ENCODE results near the gene RGS7BP. TPM values are rescaled to one million over a fixed set of nuclear protein-coding genes. Genes with fewer than 3 reads are reported as not detected.

Gene RGS7BP
- total and polyA plus RNA-seq, 3 donors from 2014 or later: 0.63 to 7.8 (median 3.1) TPM

DNA sequence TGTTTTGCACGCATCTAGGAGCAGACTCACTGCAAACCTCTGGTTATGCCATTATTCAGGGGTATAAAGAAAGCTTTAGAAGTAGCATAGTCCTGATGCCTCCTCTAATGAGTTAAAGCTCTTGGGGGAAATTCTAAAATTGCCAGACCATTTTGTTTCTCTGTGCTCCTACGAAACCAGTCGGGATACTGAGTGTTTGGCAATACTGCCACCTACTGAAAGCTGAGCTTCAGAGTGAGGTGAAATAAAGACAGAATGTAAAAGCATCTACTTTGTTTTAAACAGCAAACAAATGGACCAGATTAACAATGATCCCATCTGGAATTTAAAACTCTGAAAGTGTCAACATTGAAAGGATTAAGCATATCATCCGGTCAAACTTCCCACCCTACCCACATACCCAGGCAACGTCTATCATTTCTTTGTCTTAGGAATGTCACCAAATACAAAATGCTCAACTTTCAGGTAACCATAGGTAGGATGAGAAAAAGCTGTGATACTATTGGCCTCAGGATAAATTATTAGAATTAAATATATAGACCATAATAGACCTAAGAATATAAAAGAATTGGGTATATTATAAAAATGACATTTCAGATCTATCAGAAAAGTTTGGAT lies 106.6 kb downstream of the RGS7BP start:
- DNase-seq: peak; percentile 67

DNA sequence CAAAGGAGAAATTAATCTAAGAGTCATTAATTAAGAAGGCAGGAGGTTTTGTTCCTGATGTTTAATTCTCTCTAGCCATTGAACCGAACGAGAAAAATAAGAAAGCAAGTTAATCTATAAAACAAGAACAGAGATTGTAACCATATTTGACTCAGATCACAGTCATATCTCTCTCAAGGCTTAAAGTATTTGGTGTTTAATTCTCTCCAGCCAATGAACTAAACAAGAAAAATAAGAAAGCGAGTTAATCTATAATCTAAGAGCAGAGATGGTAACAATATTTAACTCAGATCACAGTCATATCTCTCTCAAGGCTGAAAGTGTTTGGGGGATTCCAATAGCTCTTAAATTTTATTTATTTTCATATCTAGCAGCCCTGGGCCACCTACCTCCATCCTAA lies 110.1 kb downstream of the RGS7BP start:
- WGBS, 2 donors: 67 to 82% methylated on average over 3 of the region's 3 CpGs
- intact Hi-C loops (cut with DNase I; ENCODE audit: low total_unique reads): loop anchor here (10.0 kb wide), 1 partner anchor 391 kb away; no protein-coding TSS in a partner anchor
- Histone ChIP-seq H3K36me3 (ENCODE audit: low read depth, missing control alignments) (no peaks in the 10 kb centered on the region), H3K4me3 (no peak overlapping the region), H3K4me1 (no peaks in the 10 kb centered on the region), H3K9me3 (no peaks in the 10 kb centered on the region), H3K27ac (no peak overlapping the region), H3K27me3 (no peaks in the 10 kb centered on the region)
- no peak for DNase-seq
- TF ChIP-seq, protein P1, sequence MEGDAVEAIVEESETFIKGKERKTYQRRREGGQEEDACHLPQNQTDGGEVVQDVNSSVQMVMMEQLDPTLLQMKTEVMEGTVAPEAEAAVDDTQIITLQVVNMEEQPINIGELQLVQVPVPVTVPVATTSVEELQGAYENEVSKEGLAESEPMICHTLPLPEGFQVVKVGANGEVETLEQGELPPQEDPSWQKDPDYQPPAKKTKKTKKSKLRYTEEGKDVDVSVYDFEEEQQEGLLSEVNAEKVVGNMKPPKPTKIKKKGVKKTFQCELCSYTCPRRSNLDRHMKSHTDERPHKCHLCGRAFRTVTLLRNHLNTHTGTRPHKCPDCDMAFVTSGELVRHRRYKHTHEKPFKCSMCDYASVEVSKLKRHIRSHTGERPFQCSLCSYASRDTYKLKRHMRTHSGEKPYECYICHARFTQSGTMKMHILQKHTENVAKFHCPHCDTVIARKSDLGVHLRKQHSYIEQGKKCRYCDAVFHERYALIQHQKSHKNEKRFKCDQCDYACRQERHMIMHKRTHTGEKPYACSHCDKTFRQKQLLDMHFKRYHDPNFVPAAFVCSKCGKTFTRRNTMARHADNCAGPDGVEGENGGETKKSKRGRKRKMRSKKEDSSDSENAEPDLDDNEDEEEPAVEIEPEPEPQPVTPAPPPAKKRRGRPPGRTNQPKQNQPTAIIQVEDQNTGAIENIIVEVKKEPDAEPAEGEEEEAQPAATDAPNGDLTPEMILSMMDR (IDR thresholded peaks at IDR 0.05): no peak
- TF ChIP-seq POLR2A (IDR thresholded peaks at IDR 0.05): no peak

More for the DNA sequence above, 106.6 kb downstream of the RGS7BP start:
- WGBS, 2 donors: 31 to 34% methylated on average over 5 of the region's 5 CpGs
- Histone ChIP-seq H3K4me3 (no peak overlapping the region), H3K27me3 (no peaks in the 10 kb centered on the region), H3K27ac (no peak overlapping the region), H3K9me3 (no peaks in the 10 kb centered on the region), H3K4me1 (no peaks in the 10 kb centered on the region), H3K36me3 (ENCODE audit: low read depth, missing control alignments) (no peaks in the 10 kb centered on the region)
- intact Hi-C loops (cut with DNase I; ENCODE audit: low total_unique reads): loop anchor here (10.0 kb wide), 1 partner anchor 388 kb away; no protein-coding TSS in a partner anchor
- TF ChIP-seq POLR2A (IDR thresholded peaks at IDR 0.05): no peak
- TF ChIP-seq, protein P1 (IDR thresholded peaks at IDR 0.05): peak; percentile 43 to 74 (median 59)

DNA sequence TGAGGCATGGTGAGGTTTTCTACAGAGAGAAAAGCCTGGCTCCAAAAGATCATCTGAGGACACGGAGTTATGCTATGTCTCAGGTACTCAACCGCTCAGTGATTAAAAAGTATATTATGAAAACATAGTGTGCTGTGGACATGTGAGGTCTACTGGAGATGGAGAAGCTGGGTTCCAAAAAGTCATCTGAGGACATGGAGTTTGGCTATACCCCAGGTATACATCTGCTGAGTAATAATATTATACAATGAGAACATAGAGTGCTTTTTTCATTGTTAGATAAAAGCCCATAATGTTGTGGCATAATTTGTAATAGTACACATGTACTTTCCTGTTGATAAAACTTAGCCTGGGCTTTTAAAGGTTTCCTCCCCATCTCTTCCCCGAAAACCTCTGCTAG lies 113.8 kb downstream of the RGS7BP start:
- DNase-seq: no peak
- intact Hi-C loops (cut with DNase I; ENCODE audit: low total_unique reads): loop anchor here (10.0 kb wide), 1 partner anchor 395 kb away; no protein-coding TSS in a partner anchor
- 54 to 57% methylated on average over 3 of the region's 3 CpGs for WGBS, 2 donors
- H3K27me3 ChIP-seq: no peaks in the 10 kb centered on the region
- TF ChIP-seq, protein P1 (IDR thresholded peaks at IDR 0.05): no peak
- TF ChIP-seq POLR2A (IDR thresholded peaks at IDR 0.05): no peak
- H3K27ac ChIP-seq: peak overlapping the region in 1 of 2 donors; percentile 21
- no peaks in the 10 kb centered on the region for H3K36me3 ChIP-seq (ENCODE audit: low read depth, missing control alignments)
- H3K9me3 ChIP-seq: no peaks in the 10 kb centered on the region
- H3K4me1 ChIP-seq: no peaks in the 10 kb centered on the region
- no peak overlapping the region for H3K4me3 ChIP-seq

DNA sequence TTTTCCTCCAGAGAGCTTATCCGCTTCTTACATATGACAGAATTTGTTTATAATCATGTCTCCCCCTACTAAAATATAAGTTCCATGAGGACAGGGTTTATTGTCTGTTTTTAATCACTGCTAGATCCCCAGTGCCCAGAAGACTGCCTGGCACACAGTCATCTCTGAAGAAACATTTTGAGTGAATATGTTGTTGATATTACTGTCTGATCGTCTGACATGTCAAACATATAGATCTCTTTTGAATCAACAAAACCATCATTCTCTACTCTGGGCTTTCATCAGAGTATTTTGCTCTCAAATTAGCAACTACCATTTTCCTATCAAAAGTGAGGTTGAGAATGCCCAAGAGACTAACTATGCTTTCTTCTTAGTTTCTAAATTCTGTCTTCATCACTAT lies 117.2 kb downstream of the RGS7BP start:
- H3K4me3 ChIP-seq: no peak overlapping the region
- intact Hi-C loops (cut with DNase I; ENCODE audit: low total_unique reads): no loop called here
- H3K9me3 ChIP-seq: no peaks in the 10 kb centered on the region
- no peak overlapping the region for H3K27ac ChIP-seq
- no peaks in the 10 kb centered on the region for H3K27me3 ChIP-seq
- DNase-seq: no peak
- no peak for TF ChIP-seq POLR2A (IDR thresholded peaks at IDR 0.05)
- TF ChIP-seq, protein P1 (IDR thresholded peaks at IDR 0.05): no peak
- no peaks in the 10 kb centered on the region for H3K36me3 ChIP-seq (ENCODE audit: low read depth, missing control alignments)
- no peaks in the 10 kb centered on the region for H3K4me1 ChIP-seq
- WGBS, 2 donors: 79 to 92% methylated on average over 2 of the region's 2 CpGs

DNA sequence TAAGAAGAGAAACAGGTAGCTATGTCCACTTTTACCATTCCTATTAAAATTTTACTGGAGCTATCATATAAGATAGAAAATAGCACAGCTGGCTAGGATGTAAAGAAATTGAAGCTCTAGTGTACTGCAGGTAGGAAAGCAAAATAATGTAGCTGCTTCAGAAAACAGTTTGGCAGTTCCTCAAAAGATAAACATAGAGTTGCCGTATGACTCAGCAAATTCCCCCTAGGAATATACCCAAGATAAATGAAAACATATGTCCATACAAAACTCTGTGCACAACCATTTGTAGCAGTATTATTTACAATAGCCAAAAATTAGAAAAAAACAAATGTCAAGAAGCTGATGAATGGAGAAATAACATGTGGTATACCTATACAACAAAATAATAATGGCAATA lies 119.9 kb downstream of the RGS7BP start:
- Histone ChIP-seq H3K4me3 (no peak overlapping the region), H3K4me1 (no peaks in the 10 kb centered on the region), H3K9me3 (no peaks in the 10 kb centered on the region), H3K27ac (no peak overlapping the region), H3K27me3 (no peaks in the 10 kb centered on the region), H3K36me3 (ENCODE audit: low read depth, missing control alignments) (no peaks in the 10 kb centered on the region)
- intact Hi-C loops (cut with DNase I; ENCODE audit: low total_unique reads): no loop called here
- TF ChIP-seq POLR2A (IDR thresholded peaks at IDR 0.05): no peak
- TF ChIP-seq, protein P1 (IDR thresholded peaks at IDR 0.05): no peak
- 73 to 74% methylated on average over 1 of the region's 1 CpG for WGBS, 2 donors
- DNase-seq: no peak

Measured in testis (tissue), 3 donors.